ENCODE measurements around the gene LCK.
"Not testable (repeated sequence)": the region's sequence is repeated elsewhere in the genome, so short reads cannot be mapped to it uniquely, and the experiment has no call there.

Gene LCK

DNA sequence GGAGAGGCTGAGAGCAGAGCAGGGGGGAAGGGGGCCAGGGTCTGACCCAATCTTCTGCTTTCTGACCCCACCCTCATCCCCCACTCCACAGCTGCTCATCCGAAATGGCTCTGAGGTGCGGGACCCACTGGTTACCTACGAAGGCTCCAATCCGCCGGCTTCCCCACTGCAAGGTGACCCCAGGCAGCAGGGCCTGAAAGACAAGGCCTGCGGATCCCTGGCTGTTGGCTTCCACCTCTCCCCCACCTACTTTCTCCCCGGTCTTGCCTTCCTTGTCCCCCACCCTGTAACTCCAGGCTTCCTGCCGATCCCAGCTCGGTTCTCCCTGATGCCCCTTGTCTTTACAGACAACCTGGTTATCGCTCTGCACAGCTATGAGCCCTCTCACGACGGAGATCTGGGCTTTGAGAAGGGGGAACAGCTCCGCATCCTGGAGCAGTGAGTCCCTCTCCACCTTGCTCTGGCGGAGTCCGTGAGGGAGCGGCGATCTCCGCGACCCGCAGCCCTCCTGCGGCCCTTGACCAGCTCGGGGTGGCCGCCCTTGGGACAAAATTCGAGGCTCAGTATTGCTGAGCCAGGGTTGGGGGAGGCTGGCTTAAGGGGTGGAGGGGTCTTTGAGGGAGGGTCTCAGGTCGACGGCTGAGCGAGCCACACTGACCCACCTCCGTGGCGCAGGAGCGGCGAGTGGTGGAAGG lies 23.7 kb downstream of the LCK start:
- DNase-seq: no peak

DNA sequence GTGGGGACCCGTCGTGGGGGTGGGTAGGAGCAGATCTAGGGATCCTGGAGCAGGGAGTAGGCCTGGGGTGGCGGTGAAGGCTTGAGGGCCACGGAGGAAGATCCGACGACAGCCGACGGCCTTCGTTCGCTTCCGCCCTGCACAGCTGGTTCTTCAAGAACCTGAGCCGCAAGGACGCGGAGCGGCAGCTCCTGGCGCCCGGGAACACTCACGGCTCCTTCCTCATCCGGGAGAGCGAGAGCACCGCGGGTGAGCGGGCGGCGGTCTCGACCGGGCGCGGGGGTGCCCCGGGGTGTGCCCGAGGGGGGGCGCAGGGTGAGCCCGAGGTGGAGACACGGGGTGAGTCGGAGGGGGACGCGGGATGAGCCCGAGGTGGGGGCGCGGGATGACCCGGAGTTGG lies 24.4 kb downstream of the LCK start:
- no peak for DNase-seq

DNA sequence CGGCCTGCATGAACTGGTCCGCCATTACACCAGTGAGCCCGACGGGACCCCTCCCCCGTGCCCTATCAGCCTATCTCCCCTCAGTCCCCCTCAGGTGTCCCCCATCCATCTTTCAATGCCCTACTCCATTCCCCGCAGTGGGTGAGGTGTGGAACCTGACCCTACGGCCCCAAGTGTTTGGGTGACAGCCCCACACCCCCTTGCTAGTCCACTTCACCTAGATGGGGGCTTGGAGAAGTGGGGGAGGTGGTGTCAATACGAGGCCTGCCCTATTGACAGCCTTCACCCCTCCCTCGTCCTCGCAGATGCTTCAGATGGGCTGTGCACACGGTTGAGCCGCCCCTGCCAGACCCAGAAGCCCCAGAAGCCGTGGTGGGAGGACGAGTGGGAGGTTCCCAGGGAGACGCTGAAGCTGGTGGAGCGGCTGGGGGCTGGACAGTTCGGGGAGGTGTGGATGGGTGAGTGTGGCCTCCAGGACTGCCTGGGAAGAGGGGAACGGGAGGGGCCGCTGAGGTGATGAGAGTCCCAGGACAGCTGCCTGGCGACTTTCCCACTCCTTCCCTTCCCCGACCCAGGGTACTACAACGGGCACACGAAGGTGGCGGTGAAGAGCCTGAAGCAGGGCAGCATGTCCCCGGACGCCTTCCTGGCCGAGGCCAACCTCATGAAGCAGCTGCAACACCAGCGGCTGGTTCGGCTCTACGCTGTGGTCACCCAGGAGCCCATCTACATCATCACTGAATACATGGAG lies 25.1 kb downstream of the LCK start:
- no peak for DNase-seq

DNA sequence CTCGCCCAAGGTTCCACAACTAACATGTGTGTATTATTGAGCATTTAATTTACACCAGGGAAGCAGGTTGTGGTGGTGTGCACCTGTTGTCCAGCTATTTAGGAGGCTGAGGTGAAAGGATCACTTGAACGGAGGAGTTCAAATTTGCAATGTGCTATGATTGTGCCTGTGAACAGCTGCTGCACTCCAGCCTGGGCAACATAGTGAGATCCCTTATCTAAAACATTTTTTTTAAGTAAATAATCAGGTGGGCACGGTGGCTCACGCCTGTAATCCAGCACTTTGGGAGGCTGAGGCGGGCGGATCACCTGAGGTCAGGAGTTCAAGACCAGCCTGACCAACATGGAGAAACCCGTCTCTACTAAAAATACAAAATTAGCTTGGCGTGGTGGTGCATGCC lies 33.7 kb downstream of the LCK start:
- not testable (repeated sequence) for DNase-seq

DNA sequence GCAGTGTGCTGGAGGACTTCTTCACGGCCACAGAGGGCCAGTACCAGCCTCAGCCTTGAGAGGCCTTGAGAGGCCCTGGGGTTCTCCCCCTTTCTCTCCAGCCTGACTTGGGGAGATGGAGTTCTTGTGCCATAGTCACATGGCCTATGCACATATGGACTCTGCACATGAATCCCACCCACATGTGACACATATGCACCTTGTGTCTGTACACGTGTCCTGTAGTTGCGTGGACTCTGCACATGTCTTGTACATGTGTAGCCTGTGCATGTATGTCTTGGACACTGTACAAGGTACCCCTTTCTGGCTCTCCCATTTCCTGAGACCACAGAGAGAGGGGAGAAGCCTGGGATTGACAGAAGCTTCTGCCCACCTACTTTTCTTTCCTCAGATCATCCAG lies 34.6 kb downstream of the LCK start:
- DNase-seq: no peak

DNA sequence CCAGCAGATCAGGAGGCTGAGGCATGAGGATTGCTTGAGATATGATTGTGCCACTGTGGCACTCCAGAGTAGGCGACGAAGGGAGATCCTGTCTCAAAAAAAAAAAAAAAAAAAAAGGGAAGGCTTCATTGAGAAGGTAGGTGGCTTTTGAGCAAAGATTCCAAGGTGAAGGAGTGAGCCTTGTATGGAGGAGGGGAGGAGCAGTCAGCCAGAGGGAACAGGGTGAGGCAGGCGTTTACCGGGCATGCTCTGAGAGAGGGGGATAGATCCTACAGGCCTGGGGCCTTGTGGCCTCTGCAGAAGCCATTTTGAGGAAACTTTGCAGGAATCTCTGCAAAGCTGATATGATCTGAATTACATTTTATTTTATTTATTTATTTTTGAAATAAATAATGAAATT lies 35.7 kb downstream of the LCK start:
- no peak for DNase-seq

DNA sequence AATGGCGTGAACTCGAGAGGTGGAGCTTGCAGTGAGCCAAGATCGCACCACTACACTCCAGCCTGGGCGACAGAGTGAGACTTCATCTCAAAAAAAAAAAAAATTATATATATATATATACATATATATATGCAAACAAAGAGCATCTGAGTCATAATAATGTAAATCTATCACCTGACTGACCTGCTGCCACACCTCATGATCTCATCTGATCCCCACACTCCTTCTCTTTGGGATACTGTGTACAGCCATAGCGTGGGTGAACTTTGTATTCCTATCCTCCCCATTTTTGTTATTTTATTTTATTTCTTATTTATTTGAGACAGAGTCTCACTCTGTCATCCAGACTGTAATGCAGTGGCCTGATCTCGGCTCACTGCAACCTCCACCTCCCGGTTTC lies 38.2 kb downstream of the LCK start:
- DNase-seq: no peak

DNA sequence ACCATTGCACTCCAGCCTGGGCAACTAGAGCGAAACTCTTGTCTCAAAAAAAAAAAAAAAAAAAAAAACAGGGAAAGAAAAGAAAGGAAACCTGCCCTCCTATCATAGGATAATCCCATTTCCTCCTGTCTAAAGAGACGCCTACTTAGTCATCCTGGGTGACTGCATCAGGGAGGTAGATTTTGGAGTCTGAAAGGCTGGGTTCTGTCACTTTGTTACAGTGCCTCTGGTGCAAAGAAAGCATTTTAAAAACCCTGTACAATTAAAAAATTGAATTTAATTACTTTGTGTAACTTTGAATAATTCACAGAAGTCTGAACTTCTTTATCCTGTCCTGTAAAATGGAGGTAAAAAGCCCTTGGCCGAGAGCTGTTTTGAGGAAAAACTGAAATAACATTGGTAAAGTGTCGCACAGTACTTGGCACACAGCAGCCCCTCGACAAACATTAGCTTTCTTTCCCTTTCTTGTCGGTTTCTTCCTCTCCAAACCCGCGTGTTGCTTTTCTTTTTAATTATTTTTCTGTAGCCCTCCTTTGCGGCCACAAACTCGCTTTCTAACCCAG lies 40.2 kb downstream of the LCK start:
- no peak for DNase-seq

DNA sequence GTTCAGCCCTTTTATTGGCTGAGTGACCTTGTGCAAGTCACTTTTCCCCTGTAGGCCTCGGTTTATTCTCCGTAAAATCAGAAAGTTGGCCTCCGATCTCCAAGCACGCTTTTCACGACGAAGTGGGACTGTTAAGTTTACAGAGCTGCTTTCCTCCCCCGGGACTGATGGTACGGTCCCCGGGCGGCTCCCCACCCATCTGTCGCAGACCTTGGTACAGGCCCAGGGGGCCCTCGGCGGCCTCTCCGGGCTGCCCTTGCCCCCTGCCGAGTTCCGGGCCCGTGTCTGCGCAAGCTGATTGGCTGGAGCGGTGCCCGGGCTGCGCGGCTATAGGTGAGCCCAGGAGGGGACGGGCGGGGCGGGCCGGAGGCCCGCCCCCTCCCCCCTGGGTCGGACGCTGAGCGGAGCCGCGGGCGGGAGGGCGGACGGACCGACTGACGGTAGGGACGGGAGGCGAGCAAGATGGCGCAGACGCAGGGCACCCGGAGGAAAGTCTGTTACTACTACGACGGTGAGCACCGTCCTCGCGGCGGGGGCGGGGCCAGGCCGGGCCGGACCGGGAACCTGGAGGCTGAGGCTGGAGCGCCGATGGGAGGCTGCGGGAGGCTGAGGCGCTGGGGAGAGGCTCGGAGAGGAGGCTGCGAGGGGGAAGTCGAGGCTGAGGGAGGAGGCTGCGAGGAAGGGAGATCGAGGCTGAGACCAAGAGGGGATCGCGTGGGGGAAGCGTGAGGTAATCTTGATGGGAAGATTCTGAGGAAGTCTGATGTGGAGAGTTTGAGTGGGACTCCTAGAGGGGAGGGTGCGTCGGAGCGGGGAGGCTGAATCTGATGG lies 40.9 kb downstream of the LCK start, which contains the start of gene HDAC1:
HDAC1 (plus strand) TSS at position 376 of the 831 bp plus-strand sequence; CDS start at position 463, 87 bp downstream.
- DNase-seq: no peak

DNA sequence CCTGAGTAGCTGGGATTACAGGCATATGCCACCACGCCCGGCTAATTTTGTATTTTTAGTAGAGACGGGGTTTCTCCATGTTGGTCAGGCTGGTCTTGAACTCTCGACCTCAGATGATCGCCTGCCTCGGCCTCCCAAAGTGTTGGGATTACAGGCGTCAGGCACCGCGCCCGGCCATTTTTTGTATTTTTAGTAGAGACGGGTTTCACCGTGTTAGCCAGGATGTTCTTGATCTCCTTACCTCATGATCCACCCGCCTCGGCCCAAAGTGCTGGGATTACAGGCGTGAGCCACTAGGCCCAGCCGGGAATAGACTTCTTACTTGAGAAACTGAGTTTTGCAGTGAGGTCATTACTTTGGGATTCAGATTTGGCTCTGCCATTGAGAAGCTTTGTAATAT lies 47.1 kb downstream of the LCK start:
- DNase-seq: not testable (repeated sequence)

DNA sequence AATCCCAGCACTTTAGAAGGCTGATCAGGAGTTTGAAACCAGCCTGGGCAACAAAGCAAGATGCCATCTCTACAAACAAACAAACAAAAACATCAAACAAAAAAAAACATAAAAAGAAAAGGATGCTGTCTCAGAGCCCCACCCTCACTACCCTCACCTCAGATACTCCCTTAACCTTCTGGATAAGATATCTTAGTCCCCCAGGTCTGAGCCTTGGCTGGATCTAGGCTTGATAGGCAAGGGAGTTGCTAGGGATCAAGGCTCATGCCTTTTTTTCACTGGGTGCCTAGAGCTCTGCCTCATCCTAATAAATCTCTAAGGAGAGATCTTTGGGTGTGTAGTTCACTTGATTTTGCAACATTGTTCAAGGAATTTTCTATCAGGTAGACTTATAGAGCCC lies 48.3 kb downstream of the LCK start:
- DNase-seq: no peak

DNA sequence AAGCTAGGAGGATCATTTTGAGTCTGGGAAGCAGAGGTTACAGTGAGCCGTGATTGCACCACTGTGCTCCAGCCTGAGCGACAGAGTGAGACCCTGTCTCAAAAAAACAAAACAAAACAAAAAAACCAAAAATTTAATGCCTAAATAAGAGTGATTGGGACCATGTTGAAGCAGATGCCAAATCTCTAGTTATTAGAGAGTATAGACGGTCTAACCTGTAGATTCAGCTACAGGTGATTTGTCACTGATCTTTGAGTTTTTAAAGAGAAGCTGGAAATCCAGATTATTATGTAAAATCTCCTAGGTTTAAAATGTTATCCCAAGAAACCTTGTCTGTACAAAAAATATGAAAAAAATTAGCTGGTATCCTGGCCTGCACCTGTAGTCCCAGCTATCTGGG lies 52.3 kb downstream of the LCK start:
- no peak for DNase-seq

DNA sequence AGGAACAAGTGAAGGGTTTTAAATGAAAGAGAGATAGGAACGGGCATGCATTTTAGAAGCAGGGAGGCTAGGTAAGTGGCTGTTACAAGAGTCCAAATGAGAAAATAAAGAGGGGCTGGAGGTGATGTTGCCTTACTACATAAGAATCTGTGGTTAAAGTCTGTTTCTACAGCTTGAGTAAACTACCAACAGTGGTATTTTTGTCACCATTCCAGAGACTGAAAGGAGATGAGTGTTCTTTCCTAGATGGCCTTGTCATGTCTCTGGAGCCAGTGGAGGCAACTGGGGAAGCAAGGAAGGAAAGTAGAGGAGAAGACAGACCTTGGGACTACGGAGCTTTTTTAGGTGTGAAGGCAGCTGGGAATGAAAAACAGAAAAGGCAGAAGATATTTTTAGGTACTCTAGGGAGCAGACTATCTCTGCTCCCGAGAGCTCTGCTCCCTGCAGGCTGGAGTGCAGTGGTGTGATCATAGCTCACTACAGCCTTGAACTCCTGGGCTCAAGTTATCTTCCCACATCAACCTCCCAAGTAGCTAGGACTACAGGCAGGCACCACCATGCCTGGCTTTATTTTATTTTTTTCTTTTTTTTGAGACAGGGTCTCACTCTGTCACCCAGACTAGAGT lies 53.0 kb downstream of the LCK start:
- DNase-seq: no peak

DNA sequence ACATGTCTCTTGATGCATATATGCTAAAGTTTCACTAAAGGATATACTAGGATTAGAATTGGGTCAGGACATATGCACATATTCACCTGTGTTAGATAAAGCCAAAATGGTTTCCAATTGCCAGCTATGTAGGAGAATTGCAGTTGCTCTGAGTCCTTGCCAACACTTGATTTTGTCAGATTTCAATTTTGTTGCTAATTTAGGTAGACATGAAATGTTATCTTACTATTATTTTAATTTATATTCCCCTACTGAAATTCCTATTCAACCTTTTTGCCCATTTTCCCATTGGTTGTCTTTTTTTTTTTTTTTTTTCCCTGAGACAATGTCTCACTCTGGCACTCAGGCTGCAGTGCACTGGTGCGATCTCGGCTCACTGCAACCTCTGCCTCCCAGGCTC lies 54.2 kb downstream of the LCK start:
- no peak for DNase-seq

DNA sequence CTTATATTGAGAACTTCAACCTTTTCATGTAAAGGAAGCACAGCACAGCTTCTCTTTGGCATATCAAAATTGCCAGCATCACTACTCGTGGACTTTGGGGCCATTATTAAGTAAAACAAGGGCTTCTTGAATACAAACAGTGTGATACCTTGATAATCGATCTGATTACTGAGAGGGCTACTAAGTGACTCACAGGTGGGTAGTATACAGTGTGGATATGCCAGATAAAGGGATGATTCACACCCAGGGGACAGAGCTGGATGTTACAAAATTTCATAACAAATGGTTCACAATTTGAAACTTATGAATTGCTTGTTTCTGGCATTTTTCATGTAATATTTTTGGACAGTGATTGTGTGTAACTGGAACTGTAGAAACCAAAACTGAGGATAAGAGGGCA lies 56.3 kb downstream of the LCK start:
- no peak for DNase-seq

DNA sequence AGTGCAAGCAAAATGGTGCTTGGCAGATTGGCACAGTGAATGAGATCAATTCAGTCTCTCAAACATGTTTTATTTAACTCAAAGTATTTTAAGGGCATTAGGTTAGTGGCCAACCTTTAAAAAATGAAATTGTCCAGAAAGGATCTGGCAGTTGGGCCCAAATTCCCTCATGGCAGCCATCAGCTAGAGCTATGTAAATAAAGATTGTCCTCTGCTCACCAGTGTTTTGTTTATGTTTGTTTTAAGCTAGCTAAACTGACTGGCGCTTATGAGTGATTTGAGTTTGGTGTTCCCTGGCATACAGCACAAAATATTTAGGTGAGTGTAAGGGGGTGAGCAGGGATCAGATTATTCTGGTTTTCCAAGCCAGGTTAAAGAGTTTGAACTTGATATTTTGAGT lies 58.9 kb downstream of the LCK start:
- no peak for DNase-seq

DNA sequence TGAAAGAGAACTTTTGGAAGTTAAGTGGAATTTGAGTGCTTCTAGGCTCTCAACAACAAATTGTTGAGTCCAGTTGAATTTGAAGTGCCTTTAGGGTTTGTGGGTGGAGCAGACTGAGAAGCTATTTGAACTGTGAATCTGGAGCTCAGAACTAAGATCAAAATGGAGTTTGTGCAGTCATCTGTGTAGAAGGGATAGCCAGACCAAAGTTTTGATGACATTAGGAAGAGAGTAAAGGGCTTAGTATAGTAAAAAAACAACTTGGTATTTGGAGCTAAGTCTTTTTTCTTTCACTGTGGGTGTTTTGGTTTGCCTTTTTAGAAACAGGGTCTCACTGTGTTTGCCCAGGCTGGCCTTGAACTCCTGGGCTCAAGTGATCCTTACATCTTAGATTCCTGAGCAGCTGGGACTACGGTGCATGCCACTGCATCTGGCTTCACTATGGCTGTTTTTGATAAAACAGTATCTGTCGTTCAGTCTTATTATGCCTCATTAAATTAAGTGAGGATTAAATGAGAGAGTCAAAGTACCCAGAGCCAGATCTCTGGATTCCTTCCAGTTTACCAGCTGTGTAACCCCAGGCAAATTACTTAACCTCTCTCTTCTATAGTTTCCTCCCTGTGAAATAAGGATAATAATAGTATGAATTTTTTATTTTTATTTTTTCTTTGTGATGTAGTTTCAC lies 60.8 kb downstream of the LCK start:
- no peak for DNase-seq

DNA sequence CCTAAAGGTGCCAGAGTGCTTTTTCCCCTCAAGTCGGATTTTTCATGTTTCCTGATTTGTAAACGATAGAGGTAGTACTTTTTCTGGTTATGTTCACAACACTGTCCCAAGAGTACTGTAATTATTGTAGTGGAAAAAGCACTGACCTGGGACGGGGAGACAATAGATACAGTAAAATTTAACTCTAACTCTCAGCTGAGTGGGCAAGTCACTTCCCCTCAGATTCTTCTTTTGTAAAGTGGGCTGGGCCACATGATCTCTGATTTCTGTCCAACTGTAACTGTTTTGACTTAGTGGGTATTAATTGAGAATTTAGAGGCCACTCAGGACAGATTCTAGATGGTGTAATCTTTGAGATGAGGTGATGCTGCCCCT lies 65.8 kb downstream of the LCK start:
- no peak for DNase-seq

DNA sequence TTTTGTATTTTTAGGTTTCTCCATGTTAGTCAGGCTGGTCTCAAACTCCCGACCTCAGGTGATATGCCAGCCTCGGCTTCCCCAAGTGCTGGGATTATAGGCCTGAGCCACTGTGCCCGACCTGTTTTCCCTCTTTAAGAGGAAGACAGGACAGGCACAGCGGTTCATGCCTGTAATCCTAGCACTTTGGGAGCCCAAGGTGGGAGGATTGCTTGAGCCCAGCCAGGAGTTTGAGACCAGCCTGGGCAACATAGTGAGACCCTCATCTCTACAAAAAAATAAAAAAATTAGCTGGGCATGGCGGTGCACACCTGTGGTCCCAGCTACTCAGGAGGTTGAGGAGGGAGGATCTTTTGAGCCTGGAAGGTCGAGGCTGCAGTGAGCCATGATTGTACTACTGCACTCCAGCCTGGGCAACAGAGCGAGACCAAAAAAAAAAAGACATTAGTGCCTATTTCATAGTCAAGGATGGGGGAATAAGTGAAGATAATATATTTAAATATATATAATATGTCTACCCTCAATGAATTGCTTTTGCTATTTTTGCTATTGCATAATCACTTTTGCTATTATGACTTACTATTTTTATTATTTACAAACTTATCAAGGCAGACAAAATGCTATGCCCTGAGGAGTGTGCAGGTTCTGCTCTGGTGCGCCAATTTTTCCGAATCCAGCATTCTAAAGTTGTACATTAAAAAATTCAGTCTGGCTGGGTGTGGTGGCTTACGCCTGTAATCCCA lies 67.2 kb downstream of the LCK start:
- no peak for DNase-seq

DNA sequence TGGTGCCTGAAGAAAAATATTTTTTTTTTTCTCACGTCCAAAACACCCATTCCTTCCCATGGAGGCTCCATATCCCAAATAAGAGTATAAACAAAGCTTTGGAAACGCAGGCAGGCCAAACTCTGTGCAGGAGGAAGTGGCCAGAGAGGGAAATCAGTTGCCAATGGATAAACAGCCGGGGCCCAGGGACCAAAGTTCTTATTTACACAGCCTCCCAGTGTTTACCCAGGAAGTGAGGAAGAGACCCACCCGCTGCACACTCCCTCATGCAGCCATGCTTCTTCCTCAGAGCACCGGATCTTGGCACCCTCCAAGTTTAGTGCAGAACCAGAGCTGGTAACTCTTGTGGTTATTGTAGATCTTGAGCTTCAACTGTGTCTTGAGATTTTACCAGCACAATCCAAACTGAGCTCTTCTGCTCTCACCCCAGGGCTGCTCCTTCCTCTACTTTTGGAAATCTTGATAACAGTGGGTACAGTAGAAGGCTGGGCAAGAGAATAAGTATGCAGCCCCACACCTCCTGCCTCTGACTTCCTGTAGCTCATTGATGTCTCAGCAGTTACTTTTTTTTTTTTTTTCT lies 70.7 kb downstream of the LCK start:
- no peak for DNase-seq

DNA sequence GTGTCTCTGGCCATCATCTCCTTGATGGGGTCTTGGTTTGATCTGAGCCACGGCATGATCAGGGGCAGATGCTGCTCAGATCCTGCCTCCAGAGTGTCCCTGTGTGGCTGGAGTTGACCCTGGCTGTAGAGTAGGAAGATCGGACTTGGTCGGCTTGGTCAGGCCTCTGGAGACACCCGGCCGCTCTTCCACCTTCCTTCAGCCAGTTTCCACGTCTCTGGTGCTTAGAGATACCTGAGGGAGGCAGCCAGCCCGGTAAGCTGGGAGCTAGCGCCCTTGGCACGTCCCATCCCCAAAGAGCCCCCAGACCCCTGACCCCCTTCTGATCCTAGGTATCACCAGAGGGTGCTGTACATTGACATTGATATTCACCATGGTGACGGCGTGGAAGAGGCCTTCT lies 76.1 kb downstream of the LCK start:
- no peak for DNase-seq

Measured in cerebellar nuclear complex (tissue), 1 donor.